H9 (cell line): ENCODE results near the gene TIAM1. TPM values are rescaled to one million over a fixed set of nuclear protein-coding genes. Genes with fewer than 3 reads are reported as not detected.

Experiments
- DNase-seq: peaks from one replicate; pipeline ENCODE4 v3.0.0-alpha.2; 2017
- H2AFZ ChIP-seq: one replicate; pipeline ENCODE4 v1.6.1; 2013; ENCODE audit warnings: mild to moderate bottlenecking, low read length, control low read depth, moderate library complexity
- H2AK5ac ChIP-seq: 2 replicates; pipeline ENCODE4 v1.6.1; 2013; ENCODE audit warnings: low read length, control low read depth, mixed read lengths; ENCODE audit not compliant: insufficient read length
- H2BK120ac ChIP-seq: one replicate; pipeline ENCODE4 v1.6.1; 2013; ENCODE audit warnings: low read depth, mild to moderate bottlenecking, low read length, control low read depth, inconsistent platforms; ENCODE audit not compliant: poor library complexity, severe bottlenecking
- H2BK12ac ChIP-seq: 2 replicates; pipeline ENCODE4 v1.6.1; 2013; ENCODE audit warnings: low read length, control low read depth, mixed read lengths, low read depth; ENCODE audit not compliant: insufficient read length
- H2BK15ac ChIP-seq: 2 replicates; pipeline ENCODE4 v1.6.1; 2013; ENCODE audit warnings: low read depth, low read length, control low read depth
- H2BK20ac ChIP-seq: one replicate; pipeline ENCODE4 v1.6.1; 2013; ENCODE audit warnings: low read depth, mild to moderate bottlenecking, low read length, control low read depth, inconsistent platforms; ENCODE audit not compliant: poor library complexity, severe bottlenecking
- H2BK5ac ChIP-seq: 2 replicates; pipeline ENCODE4 v1.6.1; 2013; ENCODE audit warnings: low read length, control low read depth, mixed read lengths; ENCODE audit not compliant: insufficient read length
- H3K14ac ChIP-seq: 2 replicates; pipeline ENCODE4 v1.6.1; 2013; ENCODE audit warnings: low read length, control low read depth; ENCODE audit not compliant: insufficient read depth
- H3K18ac ChIP-seq: 2 replicates; pipeline ENCODE4 v1.6.1; 2013; ENCODE audit warnings: low read depth, mild to moderate bottlenecking, mixed read lengths, low read length, control low read depth; ENCODE audit not compliant: insufficient read length
- H3K23ac ChIP-seq: 2 replicates; pipeline ENCODE4 v1.6.1; 2013; ENCODE audit warnings: low read length, control low read depth, mixed read lengths, low read depth; ENCODE audit not compliant: insufficient read length
- H3K23me2 ChIP-seq: 2 replicates; pipeline ENCODE4 v1.6.1; 2013; ENCODE audit warnings: low read depth, mild to moderate bottlenecking, mixed read lengths, low read length, control low read depth; ENCODE audit not compliant: insufficient read length, poor library complexity, severe bottlenecking
- H3K27ac ChIP-seq: 2 replicates; pipeline ENCODE4 v1.5.1; 2013; ENCODE audit warnings: low read length, control low read depth, mixed read lengths, low read depth; ENCODE audit not compliant: insufficient read length
- H3K27me3 ChIP-seq: 2 replicates; pipeline ENCODE4 v1.6.1; 2013; ENCODE audit warnings: low read length, control low read depth, inconsistent platforms; ENCODE audit not compliant: insufficient read depth
- H3K4ac ChIP-seq: 2 replicates; pipeline ENCODE4 v1.6.1; 2013; ENCODE audit warnings: low read depth, mild to moderate bottlenecking, control low read depth, inconsistent platforms, low read length, moderate library complexity
- H3K4me1 ChIP-seq: 2 replicates; pipeline ENCODE4 v1.6.1; 2013; ENCODE audit warnings: low read length, control low read depth, inconsistent platforms; ENCODE audit not compliant: insufficient read depth
- H3K4me2 ChIP-seq: 2 replicates; pipeline ENCODE4 v1.6.1; 2013; ENCODE audit warnings: low read length, control low read depth, mixed read lengths; ENCODE audit not compliant: insufficient read length, insufficient read depth
- H3K56ac ChIP-seq: 2 replicates; pipeline ENCODE4 v1.6.1; 2013; ENCODE audit warnings: low read depth, mild to moderate bottlenecking, mixed read lengths, low read length, control low read depth; ENCODE audit not compliant: insufficient read length
- H3K79me1 ChIP-seq: 2 replicates; pipeline ENCODE4 v1.6.1; 2013; ENCODE audit warnings: low read depth, mild to moderate bottlenecking, moderate library complexity, low read length, control low read depth, inconsistent platforms; ENCODE audit not compliant: insufficient read depth, poor library complexity, severe bottlenecking
- H3K79me2 ChIP-seq: 2 replicates; pipeline ENCODE4 v1.6.1; 2013; ENCODE audit warnings: low read length, control low read depth, inconsistent platforms; ENCODE audit not compliant: insufficient read depth
- H3K9ac ChIP-seq: 2 replicates; pipeline ENCODE4 v1.6.1; 2013; ENCODE audit warnings: low read length, control low read depth, mixed read lengths; ENCODE audit not compliant: insufficient read length; ENCODE audit errors: extremely low read depth
- H3K9me3 ChIP-seq: one replicate; pipeline ENCODE4 v1.6.1; 2013; ENCODE audit warnings: low read depth, low read length, inconsistent platforms; ENCODE audit not compliant: control insufficient read depth
- H3T11ph ChIP-seq: one replicate; pipeline ENCODE4 v1.6.1; 2013; ENCODE audit warnings: mild to moderate bottlenecking, low read length, control low read depth, inconsistent platforms
- H4K20me1 ChIP-seq: one replicate; pipeline ENCODE4 v1.6.1; 2013; ENCODE audit not compliant: control insufficient read depth, insufficient read length, insufficient read depth
- H4K5ac ChIP-seq: 2 replicates; pipeline ENCODE4 v1.6.1; 2013; ENCODE audit warnings: low read depth, mild to moderate bottlenecking, mixed read lengths, low read length, control low read depth; ENCODE audit not compliant: insufficient read length
- H4K8ac ChIP-seq: replicated peaks from 2 replicates; pipeline ENCODE4 v1.6.1; 2013; ENCODE audit warnings: low read length, control low read depth, mixed read lengths, low read depth; ENCODE audit not compliant: insufficient read length
- H4K91ac ChIP-seq: 2 replicates; pipeline ENCODE4 v1.6.1; 2013; ENCODE audit warnings: low read depth, mild to moderate bottlenecking, moderate library complexity, mixed read lengths, low read length, control low read depth; ENCODE audit not compliant: insufficient read length
- H3K27ac Mint-ChIP-seq, 3 experiments: 2 replicates in 2 of 3; 3 replicates in 1 of 3; pipeline ENCODE4 v1.8.0; 2020 to 2021; ENCODE audit warnings: mixed read lengths in 3 of 3, mild to moderate bottlenecking in 1 of 3, moderate library complexity in 1 of 3
- H3K27me3 Mint-ChIP-seq: 2 replicates; pipeline ENCODE4 v1.8.0; 2021; ENCODE audit warnings: low read depth, mild to moderate bottlenecking, moderate library complexity, mixed read lengths
- H3K36me3 Mint-ChIP-seq, 3 experiments: 2 replicates in 2 of 3; 3 replicates in 1 of 3; pipeline ENCODE4 v1.8.0; 2020 to 2021; ENCODE audit warnings: low read depth in 3 of 3, mixed read lengths in 3 of 3; ENCODE audit not compliant: insufficient read depth in 1 of 3
- H3K4me1 Mint-ChIP-seq, 2 experiments: 2 replicates each; pipeline ENCODE4 v1.8.0; 2020; ENCODE audit warnings: mixed read lengths in 2 of 2
- H3K4me3 Mint-ChIP-seq, 2 experiments: 2 replicates in 1 of 2; 3 replicates in 1 of 2; pipeline ENCODE4 v1.8.0; 2020 to 2021; ENCODE audit warnings: mild to moderate bottlenecking in 2 of 2, mixed read lengths in 2 of 2, moderate library complexity in 1 of 2
- H3K9me3 Mint-ChIP-seq, 2 experiments: 2 replicates in 1 of 2; 3 replicates in 1 of 2; pipeline ENCODE4 v1.8.0; 2020; ENCODE audit warnings: mild to moderate bottlenecking in 2 of 2, mixed read lengths in 2 of 2, moderate library complexity in 1 of 2
- CTCF ChIP-seq: fragments of 200-600 bp; sonication (generic); conservative IDR thresholded peaks from 3 replicates; pipeline ENCODE4 v1.8.0; 2021; ENCODE audit warnings: antibody characterized with exemption, mild to moderate bottlenecking
- WGBS: extraction: QIAGEN DNeasy Blood & Tissue Kit; methylation state at CpG from one replicate; pipeline ENCODE4 v1.1.7; 2013; ENCODE audit warnings: missing lambda C conversion rate, low lambda C conversion rate, mixed read lengths; ENCODE audit not compliant: insufficient read length; ENCODE audit errors: extremely low coverage; 5-methylcytosine and 5-hydroxymethylcytosine counted together
- total RNA-seq: library from RNA; stranded (reverse); gene quantifications from 2 replicates; pipeline ENCODE4 v1.2.1, GENCODE V29; 2021

Gene TIAM1
- total RNA-seq, 1 experiment from 2014 or later: 23.1 TPM

GRCh38 chr21:31281561-31281960, 62.5 kb downstream of the TIAM1 start:
- no peak overlapping the region for H3K27ac Mint-ChIP-seq
- H3K4me2 ChIP-seq: no peak overlapping the region

More at GRCh38 chr21:31281561-31281960, 62.5 kb downstream of the TIAM1 start:
- no peak for TF ChIP-seq CTCF
- Histone ChIP-seq H3K27ac (no peak overlapping the region), H4K91ac (no peak overlapping the region), H3K9ac (no peak overlapping the region), H2BK20ac (no peak overlapping the region), H3K23me2 (no peaks in the 10 kb centered on the region), H2BK120ac (no peak overlapping the region), H3K9me3 (no peaks in the 10 kb centered on the region), H3K23ac (no peak overlapping the region), H2AFZ (no peak overlapping the region), H4K5ac (no peak overlapping the region), H3T11ph (no peak overlapping the region), H3K14ac (no peak overlapping the region), H3K56ac (no peak overlapping the region), H4K20me1 (no peaks in the 10 kb centered on the region), H3K4me1 (peaks cover 6% of the 10 kb centered on the region), H3K18ac (no peak overlapping the region), H3K79me2 (no peaks in the 10 kb centered on the region), H3K79me1 (no peaks in the 10 kb centered on the region), H3K27me3 (no peaks in the 10 kb centered on the region), H3K4ac (no peak overlapping the region), H2BK12ac (no peak overlapping the region), H2AK5ac (no peak overlapping the region), H4K8ac (no peak overlapping the region), H2BK5ac (no peak overlapping the region), H2BK15ac (no peak overlapping the region)
- no peaks in the 10 kb centered on the region for H3K27me3 Mint-ChIP-seq
- H3K4me1 Mint-ChIP-seq: peaks cover 31 to 35% of the 10 kb centered on the region in 2 experiments
- DNase-seq: no peak
- H3K9me3 Mint-ChIP-seq: no peaks in the 10 kb centered on the region
- WGBS: 100% methylated on average over 1 of the region's 1 CpG
- peaks cover 0 to 3% (median 0%) of the 10 kb centered on the region in 3 experiments; a peak in 2 of 7 replicates for H3K36me3 Mint-ChIP-seq
- H3K4me3 Mint-ChIP-seq: no peak overlapping the region
